Measurements from ENCODE around the gene RGS3.
"Not testable (repeated sequence)": the region's sequence is repeated elsewhere in the genome, so short reads cannot be mapped to it uniquely, and the experiment has no call there.

The RGS3 gene

DNA sequence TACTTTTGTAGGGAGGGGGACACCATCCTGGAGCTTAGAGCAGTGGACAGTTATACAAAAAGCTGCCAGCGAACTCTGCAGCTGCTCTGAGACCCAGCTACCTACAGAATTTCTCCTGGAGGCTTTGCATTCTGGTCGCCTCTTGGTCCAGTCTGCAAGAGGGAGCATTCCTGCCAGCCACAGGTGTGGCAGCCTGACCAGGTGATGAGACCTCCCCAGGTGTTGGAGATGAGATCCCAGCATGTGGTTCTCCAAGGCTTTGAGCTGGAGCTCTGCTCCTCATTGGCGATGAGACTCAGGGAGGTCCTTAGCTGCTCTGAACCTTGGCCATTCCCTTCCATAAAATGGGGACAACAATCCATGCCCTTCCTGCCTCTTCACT, 69.3 kb downstream of the RGS3 start:
- no peak for DNase-seq

DNA sequence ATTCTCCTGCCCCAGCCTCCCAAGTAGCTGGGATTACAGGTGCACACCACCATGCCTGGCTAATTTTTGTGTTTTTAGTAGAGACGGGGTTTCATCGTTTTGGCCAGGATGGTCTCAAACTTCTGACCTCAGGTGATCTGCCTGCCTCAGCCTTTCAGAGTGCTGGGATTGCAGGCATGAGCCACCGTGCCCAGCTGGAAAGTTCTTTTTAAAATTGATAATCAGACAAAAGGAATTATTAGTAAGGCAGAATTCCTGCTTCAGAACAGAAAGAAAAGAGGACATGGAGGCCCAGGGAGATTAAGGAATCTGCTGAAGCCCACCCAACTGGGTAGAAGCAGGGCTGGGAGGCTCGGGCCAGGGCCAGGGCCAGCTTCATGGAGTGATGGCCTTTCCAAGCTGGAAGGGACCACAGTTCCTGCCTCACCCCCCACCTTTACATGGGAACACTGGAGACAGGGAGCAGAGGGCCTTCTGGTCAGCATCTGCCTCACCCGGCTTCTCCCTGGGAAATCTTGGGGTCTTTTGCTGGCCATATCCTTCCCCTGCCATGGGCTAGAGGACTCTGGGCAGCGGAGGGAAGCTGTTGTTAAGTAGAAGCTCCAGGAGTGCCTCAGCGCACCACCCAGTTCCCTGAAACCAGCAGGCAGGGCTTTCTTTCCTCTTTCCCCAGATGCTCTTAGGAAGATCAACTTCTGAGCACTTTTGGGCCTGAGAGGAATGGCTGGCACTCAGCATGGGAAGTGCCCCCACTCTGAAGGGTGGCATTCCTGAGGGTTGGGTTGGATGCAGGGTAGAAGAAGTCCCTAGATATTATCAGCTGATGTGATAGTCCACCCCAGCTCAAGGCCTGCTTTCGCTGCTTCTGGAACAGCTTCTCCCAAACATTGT, 70.1 kb downstream of the RGS3 start:
- no peak for DNase-seq

DNA sequence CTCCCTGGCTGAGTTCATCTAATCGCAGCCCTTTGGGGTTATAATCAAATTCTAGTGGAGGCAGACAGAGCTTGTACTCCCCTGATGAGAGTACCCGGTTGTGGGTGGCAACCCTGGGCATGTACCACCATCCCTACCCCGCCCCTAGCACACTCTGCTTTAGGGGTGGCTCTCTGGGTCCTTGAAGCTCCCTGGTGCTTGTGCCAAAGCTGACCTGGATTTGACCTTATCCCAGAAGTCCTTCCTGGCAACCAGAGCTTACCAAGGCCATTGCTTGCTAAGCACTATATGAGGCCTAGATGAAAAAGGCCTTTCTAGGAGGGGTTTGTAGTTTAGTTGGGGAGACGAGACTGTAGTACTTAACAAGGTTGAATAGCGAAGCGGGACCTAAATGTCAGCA, 72.2 kb downstream of the RGS3 start:
- DNase-seq: no peak

DNA sequence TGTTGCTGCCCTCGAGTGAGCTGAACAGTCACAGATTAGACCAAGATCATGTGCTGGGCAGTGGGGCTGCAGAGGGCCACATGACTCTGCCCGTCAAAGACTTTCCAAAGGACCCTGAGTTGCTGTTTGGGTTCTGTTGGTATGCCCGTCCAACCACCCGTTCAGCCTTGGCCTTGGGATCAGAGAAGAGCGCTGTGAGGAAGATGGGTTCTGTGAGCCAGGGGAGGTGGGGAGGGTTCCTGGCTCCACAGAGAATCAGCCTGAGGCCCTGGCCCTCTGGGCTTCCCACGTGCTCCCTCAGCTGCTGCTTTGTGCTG, 72.6 kb downstream of the RGS3 start:
- no peak for DNase-seq

DNA sequence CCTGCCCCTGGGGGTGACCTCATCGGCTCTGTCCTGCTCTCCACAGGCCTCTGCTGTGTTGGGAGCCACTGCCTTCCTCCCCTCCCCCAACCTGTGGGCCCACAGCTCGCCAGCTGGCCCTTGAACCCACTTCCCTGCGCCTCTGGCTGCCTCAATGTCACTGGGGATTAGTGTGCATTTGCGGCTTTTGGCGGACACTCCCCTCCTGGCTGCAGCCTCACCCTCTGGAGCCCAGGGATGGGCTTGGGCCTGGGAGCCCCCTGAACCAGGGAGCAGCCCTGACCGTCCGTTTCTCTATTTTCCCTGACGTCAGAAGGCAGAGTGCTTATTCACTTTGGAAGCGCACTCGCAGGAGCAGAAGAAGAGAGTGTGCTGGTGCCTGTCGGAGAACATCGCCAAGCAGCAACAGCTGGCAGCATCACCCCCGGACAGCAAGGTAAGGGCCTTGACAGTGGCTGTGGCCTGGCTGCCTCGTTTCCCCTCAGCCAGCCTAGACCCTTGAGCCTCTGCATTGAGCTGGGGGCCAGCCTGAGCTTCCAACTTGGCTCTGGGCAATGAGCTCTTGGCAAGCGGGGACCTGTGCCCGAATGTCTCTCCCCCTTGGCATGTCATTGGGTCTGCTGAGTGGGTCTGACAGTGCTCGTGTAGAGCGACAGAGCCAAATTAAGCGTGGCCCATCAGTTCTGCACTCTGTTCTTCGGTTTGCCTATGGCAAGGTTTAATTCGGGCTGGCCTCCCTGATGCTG, 73.1 kb downstream of the RGS3 start:
- no peak for DNase-seq

DNA sequence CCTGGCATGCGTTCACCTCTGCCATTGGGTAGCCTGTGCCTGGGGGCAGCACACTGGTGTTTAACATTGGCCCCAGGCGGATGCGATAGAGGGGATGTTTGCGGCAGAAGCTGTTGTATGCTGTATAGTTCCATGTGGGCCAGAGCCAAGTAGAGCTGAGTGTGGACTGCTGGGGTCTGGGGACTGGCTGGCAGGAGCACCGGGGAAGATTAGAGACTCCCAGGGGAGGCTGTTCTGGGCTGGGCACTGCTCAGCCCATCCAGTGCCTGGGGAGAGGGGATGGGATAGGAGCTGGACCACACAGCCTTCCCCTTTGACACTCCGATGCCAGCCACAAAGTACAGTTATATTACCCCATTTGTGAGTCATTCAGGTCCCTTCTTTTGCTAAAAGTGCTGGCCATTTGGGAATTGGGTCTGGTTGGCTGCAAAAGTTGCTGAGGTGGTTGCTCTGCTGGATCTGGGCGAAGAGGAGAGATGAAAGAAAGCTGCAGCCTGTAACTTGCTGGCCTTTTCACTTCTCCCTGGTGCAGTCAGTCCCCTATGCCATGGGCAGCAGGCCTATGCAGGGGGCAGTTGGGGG, 73.8 kb downstream of the RGS3 start:
- DNase-seq: no peak

DNA sequence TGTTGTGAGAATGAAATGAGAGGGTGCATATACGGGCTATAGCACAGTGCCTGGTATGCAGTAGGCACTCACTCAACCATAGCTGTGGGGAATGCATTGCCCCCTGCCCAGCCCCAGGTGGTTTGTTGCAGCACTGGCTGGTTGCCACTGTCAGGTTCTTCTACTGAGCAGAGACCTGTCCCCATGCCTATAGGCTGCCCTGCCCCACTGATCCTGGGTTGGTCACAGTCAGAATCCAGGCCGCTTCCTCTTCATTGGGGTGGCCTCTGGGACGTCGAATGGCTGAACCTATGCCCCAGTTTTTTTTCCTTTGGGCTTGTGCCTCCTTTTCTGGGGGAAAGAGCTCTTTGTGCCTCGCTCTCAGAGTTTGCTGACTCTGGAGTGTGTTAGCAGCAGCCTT, 74.6 kb downstream of the RGS3 start:
- no peak for DNase-seq

DNA sequence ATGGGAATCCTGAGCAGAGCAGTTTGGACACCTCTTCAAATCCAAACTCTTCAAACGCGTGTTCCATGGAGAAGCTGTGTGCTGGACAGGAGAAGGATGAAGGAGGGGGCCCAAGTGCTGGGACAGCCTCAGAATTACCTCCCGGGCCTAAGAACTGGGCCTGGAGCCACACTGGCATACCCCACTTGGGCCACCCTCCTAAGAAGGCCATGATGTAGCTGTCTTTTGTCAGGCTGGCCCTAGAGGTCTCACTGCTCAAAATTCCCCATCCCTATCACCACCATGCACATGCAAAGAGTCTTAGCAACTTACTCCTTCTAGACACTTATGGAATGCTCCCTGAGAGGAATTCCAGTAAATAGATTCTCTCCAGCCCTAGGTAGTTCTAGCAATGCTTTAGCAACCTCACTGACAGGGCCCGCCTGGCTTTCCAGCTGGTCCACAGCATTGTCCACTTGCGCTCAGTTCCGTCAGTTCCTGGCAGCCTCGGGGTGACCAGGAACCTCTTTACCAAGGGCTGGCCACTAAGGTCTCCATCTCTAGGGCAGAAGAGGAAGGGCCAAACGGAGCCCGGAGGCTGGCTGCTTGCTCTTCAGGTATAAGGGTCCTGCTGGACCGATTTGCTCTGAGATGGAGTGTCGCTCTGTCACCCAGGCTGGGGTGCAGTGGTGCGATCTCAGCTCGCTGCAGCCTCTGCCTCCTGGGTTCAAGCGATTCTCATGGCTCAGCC, 75.3 kb downstream of the RGS3 start:
- DNase-seq: no peak

DNA sequence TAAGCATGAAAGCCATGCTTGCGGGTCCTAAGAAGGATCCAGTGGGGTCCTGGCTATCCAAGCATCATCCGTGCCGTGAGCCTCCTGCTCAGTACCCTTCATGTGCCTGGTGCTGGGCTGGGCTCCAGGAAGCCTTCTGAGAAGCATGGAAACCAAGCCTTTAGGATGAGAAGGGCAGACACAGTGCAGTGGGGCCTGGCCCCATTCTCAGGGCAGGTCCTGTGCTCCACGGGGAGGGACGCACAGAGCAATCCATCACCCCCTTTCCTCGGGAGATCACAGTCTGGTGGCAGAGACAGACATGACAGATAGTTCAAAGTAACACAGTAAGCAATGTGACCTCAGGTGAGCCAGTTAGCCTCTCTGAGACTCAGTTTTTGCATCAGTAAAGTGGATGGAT, 76.9 kb downstream of the RGS3 start:
- no peak for DNase-seq

DNA sequence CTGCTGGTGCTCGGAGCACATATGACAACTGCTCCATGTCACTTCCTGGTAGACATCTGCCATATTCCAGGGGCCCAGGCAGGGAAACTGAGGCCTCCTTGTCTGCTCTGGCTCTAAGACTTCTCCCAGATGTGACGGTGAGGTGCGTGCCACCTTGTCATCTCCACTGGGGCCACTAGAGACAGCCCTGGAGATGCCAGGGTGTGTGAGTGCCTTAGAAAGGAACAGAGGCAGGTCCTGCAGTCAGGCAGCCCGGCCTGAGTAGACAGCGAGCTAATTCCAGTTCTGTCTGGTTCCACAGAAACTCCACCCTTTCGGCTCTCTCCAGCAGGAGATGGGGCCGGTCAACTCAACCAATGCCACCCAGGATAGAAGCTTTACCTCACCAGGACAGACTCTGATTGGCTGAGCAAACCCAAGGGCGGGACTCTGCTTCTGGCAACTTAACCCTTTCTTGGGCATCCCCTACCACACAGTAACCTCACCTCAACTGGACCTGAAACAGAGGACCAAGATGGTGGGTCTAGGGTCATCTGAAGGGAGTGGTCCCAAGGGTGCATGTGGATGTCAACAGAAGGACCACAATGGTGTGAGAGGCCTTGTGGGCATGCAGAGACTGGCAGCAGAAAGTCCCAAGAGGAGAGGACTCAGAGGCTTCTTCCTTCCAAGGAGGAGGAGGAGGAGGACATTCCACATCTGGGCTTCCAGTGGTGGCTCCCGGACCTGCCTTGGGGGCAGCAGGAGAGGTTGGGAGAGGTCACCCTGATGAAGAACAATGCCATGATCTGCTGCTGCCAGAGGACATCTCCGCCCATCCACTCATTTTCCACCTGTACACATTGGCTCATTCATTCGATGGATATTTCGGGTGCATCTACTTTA, 77.7 kb downstream of the RGS3 start:
- no peak for DNase-seq

DNA sequence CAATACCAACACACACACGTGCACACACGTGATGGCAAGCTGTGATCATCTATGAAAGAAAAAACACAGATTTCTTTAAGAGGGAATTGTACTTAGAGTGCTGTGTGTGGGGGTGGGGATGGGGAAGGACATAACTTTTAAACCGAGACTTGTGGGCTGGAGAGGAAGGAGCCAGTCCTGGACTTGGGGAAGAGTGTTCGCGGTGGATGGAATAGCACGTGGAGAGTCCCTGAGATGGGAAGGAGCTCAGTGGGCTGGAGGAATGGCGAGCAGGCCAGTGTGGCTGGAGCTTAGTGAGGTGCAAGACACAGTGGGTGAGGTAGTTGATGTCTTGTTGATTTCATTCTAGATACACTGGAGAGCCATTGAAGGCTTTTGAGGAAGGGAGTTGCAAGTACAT, 78.5 kb downstream of the RGS3 start:
- DNase-seq: no peak

DNA sequence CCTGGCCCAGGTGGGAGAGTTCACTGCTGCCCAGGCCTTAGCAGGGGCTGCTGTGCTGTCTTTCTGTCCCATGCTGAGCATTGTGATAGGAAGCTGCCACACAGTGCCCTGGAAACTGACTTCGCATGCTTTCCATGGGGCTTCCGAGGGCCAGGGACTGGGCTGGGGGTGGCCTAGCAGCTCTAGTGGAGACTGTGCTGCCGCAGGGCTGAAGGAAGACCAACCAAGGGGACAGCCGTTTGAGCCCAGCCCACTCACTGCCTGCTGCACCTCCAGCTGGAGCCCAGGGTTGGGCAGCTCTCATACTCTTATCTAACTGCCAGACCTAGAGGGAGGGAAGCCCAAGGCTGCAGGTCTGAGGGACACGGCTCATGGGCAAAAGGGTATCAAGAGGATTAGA, 79.2 kb downstream of the RGS3 start:
- DNase-seq: no peak

DNA sequence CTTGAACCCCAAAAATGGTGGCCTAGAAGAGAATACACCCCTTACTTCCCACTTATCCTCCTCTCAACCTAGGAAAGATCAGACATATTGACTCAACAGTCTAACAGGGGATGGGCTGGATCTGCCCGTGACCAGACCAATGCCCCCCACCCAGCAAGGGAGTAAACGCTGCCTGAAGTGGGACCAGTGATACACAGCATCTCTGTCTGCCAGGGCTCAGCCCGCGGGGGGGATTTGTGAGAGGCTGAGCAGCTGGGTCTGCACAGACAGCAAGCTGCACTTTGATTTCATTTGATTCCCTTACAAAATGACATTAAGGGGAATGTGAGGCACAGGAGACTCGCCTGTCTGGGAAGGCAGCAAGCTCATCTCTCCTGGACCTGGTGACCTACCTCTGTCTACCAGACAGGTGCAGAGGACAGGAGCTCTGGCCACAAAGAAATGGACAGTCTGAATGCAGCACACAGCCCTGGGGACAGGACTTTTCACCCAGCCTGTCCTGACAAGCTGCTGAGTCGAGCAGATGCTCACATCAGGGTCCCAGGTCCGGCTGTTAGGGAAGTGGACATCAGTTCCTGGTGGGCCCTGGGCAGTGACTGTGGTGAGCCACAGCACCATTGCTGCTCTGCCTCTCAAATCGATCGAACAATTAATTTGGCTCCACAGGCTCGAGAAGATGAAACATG, 79.9 kb downstream of the RGS3 start:
- DNase-seq: no peak

DNA sequence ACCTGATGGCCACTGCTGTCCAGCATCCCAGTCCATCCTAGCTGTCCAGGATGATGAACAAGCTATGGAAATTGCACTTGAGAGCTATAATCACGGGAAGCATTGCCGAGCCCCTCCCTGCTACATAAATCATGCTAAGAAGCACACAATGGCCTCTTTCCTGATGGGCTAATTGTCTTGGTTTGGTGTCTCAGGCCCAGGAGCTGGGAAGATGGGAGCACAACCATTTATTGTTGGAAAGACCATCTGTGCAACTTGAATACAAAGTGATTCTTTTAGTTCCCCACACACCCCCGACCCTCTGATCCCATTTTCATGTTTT, 80.4 kb downstream of the RGS3 start:
- DNase-seq: no peak

DNA sequence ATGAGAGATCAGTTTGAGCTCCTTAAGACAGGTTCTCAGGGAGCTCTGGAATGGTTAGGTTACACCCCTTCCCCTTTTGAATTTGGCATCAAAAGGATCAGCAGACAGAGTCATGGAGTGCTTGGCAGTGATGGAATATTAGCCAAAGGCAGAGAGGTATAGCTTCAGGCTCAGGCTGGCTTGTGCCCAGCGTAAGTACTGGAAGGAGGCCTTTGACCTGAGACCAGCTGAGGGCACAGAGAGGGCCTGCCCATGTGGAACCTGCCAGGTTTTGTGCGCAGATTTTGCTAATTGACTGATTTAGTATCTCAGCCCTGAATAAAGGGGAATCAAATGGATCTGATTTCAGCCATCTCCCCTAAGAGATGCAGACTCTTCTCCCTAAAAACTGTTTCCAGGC, 81.5 kb downstream of the RGS3 start:
- no peak for DNase-seq

DNA sequence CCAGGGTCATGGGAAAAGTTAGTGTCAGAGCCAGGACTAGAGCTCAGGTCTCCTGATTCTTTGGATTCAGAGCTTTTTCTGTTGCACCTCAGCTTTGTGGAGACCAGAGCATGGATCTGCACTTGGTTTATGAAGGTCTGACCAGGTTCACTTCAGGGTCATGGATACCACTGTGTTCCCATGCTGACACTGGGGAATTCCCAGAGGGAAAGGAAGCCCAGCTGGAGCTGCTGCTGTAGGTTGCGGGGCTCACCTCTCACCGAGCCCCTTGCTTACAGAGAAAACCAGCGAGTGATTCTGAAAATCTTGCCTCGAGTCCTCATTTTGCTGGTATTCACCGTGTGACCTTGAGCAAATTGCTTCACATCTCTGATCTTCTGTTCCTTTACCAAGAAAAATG, 83.0 kb downstream of the RGS3 start:
- DNase-seq: no peak

DNA sequence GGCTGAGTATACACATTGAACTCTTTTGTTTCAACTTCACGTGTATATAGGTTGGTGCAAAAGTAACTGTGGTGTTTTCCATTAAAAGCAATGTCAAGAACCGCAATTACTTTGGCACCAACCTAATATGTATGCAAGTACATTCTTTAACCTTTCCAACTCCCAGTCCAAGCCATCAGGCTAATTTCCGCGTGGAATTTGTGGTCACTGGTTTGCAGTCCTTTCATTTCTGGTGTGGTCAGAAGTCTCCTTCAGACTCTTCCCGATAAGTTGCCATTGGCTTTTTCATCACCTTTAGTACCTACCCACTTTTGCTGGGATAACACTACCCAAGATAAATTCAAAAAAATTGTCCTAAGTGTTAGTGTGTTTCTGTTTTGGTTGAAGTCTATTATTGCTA, 84.0 kb downstream of the RGS3 start:
- no peak for DNase-seq

DNA sequence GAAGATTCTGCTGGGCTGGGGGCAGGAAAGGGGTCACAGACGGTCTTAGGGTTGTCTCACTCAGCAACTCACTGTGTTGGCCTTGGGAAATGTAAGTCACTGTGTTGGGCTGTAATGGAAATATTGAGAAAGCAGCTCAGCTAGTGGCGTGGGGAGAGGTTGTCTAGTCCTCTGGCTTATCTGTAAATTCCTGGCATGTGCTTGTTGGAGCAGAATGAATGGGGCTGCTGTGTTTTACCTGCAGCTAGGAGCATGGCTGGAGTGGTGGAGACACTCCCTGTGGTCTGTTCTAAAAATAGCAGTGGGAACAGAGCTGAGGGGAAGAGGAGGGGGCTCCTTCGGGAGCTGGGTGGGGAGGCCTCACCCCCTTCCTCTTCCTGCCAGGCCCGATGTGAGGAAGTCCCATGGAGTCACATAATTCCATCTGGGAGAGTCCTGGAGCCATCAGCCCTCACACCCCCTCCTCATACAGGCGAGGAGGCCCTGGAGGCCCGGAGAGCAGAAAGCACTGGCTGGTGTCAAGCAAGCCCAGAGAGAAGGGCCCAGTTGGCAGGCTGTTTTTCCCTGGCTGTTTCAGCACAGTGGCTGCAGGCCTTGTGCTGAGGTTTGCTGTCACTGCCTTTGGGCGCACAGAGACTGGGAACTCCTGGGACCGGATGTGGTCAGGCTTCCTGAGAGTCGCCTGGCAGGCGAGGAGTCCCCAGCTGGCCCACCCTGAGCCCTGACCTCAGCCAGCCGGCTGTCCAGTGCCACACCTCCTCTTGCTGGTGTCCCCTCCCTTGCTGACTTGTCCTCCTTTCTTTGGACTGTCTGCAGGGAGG, 84.9 kb downstream of the RGS3 start:
- no peak for DNase-seq

DNA sequence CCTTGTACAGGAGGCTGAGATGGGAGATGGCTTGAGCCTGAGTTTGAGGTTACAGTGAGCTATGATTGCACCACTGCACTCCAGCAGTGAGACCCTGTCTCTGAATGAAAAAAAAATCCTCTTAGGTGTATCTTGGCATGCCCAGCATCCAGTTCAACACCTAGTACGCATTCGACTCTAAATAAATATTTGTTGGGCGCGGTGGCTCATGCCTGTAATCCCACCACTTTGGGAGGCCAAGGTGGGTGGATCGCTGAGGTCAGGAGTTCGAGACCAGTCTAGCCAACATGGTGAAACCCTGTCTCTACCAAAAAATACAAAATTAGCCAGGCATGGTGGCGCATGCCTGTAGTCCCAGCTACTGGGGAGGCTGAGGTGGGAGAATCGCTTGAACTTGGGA, 86.4 kb downstream of the RGS3 start:
- DNase-seq: not testable (repeated sequence)

DNA sequence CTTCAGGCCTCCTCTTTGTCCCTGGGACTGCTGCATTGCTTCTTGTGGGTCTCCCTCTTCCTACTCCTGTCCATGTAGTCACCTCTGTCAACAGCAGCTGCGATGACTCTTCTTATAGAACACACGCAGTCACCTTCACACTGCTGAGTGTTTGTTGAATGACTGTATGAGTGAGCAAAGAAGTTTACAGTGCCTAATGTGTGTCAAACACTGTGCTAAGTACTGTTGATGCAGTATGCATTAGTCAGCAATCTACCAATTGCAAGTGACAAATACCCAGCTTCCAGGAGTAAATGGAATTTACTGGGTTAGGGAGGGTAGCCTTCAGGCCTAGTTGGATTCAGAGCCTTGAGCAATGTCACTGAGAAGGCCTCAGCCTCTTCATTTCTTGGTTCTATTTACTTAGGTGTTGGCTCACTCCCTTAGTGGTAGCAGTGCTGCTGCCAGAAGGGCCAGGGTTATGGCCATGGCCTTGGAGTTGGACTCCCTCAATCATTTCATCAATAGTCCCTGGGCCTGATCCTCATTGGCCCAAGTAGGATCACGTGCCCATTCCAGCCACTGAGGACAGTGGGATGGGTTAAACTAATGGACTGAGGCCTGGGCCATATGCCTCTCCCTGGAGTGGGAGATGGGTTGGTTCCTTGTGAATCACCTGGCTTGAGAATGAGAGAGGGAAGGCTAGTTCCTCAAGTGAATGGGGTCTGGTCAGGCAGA, 93.5 kb downstream of the RGS3 start:
- DNase-seq: no peak
